DMS153 (cell line): ENCODE measurements around the gene HOXA7.

Experiments used
- DNase-seq: peaks from one replicate; lab custom pipeline; 2025; lab: John Stamatoyannopoulos, UW

HOXA7 gene

GRCh38 chr7:27193335-27194001, 37.0 kb upstream of the HOXA7 start:
- no peak for DNase-seq

DNA sequence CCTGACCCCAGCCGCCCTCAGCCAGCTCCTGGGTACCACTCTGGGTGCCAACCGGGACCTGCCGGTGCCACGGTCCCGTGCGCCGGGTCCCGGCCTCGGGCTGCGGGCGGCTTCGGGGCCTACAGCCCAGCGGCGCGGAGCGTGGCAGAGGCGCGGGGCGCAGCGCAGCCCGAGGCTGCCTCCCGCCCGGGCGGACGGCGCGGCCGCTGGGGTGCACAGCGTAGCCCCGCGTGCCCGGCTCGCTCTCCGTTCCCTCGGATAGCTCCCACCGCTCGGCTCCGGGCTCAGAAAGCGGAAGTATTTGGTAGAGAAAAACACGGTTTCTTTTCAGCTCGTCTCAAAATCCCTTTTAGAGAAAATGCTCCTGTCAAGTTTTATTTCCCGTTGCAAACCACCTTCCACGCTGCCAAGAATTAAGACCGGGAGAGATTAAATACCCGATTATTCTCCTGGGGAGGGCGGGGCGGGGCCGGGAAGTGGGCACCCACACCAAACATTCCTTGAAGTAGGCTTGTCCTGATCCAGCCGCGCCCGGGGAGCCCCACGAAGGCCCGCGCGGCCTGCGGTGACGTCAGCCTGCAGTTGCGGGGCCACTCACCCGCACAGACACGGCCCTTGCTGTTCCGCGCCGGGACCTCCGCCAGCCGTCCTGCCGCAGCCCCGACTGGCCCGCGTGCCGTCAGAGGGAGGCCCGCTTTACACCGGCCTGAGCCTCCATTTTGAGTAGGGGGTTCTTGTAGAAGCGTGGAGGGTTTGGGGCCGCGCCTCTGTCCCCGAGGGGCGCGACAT, 36.3 kb upstream of the HOXA7 start:
- no peak for DNase-seq

DNA sequence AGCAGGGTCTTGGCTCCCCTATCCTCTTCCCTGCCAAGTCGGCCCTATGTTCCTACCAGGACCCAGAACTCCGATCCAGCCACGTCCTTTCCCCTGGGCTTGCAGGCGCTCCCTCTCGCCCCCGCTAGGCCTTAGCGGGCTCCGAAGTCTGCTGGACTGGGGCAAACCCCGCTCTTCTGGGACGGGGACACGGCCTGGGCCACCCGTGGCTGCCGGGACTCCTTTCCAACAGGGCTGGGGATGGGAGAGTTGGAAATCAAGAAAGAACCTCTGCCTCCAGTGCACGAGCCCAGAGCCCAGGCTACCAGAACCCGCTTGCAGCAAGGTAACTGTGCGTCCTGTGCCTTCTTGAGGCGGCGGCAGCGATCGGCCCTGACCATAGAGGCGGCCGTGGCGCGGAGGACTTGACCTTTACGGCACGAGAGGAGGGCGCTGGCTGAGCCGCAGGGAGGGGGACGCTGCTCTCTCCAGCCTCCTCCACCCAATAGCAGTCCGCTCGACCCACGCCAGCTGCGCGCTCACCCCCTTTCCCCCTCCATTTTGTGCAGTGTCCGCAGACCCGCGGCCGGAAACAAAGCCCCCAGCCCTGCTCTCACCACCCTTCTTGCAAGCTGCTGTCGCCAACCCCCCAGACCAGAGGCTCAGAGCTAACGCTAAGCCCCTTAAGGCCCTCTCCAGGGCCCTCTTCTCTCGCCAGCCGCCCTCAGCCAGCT, 35.5 kb upstream of the HOXA7 start:
- no peak for DNase-seq

- DNase-seq = no peak
Observed at GRCh38 chr7:27191161-27191731, 34.8 kb upstream of the HOXA7 start.

GRCh38 chr7:27189997-27190748, 33.7 kb upstream of the HOXA7 start:
- DNase-seq = no peak

DNA sequence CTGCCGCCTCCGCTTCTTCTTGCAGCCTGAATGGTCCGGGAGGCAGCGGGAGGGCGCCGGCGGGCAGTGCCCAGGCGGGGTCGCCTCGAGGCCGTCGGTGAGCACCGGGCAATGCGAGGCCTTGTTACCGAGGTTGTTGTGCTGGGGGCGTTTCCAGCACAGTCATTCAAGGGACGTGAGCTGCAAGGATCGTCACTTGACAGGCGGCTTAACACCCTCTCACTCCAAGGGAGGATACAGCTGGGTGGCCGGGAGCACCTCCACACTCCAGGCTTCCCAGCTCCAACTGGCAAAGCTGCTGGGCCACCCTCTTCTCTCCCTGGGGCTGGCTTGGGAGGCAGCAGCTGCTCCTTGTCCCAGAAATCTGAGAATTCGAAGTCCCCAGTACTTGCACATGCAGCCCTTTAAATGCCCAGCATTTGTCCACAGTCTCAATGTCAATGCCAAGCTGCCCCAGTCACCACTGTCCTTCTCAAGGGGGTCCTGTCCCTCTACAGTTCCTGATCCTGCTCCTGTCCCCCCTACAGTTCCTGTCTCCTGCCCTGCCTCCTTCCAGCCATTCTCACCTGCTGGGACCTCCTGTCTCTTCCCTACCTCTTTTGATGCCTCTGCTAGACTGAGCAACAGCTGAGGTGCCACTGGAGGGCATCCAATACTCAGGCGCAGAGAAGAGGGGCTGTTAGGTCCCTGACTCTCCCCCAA, 33.0 kb upstream of the HOXA7 start:
- DNase-seq = peak; percentile 18

- DNase-seq = no peak
Observed at GRCh38 chr7:27188386-27189294, 32.2 kb upstream of the HOXA7 start.

DNA sequence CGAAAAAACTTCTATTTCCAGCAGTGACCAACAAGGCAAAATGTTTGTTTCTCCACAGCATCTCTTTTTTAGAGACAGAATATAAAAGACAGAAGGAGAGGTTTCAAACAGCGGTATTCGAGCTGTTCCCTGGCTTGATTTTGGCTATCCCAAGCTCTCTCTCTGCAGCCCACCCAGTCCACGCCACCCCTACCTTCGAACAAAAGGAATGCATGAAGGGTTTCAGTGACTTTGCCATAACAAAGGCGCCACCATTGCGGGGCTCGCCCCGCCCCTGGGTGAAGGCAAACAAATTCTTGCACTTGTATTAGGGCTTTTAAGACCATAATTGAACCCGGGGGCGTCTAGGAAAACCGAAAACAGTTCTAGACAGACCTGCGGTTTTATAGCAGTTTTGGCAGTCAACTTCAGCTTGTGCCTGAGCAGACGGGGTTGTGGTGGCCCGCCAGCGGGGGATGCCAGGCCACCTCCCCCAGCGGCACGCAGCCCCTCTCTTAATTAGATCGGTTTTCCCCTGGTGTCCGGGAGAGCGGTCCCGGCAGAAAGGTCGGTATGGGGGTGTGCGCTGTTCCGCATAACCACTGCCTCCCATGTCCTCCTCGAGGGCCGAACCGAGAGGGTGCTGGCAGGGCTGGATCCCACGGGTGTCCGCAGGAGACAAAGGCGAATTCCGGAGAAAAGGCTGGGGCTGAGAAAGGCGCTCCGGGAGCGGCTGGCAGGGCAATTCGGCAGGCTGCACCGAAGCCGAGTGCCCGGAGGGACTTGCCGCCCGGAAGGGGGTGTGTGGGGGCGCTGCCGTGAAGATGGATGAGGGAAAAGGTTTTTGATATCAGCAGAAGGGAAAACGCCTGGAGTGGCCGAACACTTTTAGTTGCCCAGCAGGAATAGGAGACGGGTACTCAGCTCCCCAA, 31.3 kb upstream of the HOXA7 start:
- no peak for DNase-seq

DNA sequence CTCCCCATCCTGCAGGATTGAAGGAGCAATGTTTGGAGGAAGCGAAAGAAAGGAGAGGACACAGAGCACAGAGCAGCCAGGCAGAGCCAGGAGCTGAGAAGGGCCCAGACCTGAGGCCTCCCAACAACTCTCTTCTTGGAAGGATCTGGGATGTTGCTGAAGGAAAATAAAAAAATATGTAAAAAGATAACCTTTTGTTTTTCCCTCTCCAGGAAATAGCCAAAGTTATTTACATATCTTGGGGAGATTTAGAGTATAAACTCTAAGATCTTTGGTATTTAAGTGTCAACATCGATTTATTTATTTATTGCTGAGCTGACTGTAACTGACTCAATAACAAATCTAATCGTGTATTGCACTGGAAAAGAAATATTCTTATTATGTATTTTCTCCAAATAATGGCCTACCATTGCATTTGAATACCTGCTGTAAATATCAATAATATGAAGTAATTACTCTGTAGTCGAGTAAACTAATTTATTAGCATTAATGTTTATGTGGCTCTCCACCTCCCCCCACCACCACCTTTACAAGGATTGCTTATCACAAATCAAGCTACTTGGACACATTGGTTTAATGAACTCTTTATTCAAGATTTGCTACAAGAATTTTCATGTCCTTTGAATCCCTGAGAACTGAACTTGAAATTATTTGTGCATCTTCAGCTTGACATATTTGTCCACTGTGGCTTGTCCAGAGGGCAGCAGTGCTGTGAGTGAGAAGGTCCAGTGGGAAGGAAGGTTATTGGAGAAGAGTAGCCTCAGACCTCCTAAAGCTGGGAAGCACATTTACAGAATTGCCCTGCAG, 30.4 kb upstream of the HOXA7 start:
- DNase-seq = no peak

- no peak for DNase-seq
Observed at GRCh38 chr7:27185854-27186667, 29.6 kb upstream of the HOXA7 start.

DNA sequence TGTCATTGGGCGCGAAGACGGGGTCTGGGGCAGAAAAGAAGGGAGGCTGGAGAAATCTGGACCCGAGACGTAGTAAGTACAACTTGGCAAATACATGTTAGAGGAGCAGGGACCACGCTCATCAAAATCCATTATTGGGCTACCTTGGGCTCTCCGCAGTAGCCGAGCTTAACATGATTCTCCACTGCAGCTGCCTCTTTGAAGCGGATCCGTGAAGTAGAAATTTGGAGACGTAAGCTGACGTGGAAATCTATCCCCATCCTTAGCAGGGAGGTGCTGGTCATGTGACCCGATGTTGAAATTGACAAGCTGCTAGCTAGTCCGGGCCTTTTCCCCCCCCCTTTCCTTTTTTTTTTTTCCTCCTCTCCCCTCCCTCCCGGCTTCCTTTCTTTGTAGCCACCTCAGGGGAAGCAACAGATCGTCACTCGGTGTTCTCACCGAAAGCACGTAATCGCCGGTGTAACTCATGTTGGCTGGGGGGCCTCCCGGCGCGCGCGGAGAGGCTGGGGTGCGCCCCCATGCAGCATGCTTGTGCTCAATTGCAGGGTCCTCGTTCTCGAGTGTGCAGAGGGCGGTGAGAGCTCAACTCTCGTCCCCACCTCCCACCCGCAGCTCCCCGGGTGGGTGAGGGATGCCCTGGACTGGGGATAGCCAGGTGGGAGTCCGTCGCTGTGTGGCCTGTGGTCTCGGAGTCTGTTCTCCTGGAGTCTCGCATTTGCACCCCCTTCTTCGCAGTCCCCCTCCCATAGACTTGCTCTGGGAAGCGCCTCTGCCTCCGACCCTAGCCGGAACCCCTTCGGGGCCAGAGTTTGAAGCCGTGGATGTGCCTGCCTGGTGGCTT, 28.8 kb upstream of the HOXA7 start, which contains the start of gene HOXA11:
Gene HOXA11 (minus strand): TSS at position 220 of the 841 bp plus-strand sequence. CDS start 88 bp downstream, at position 132.
- DNase-seq = peak; percentile 72

- DNase-seq = peak; percentile 26
Observed at GRCh38 chr7:27184337-27185012, 28.0 kb upstream of the HOXA7 start.

DNA sequence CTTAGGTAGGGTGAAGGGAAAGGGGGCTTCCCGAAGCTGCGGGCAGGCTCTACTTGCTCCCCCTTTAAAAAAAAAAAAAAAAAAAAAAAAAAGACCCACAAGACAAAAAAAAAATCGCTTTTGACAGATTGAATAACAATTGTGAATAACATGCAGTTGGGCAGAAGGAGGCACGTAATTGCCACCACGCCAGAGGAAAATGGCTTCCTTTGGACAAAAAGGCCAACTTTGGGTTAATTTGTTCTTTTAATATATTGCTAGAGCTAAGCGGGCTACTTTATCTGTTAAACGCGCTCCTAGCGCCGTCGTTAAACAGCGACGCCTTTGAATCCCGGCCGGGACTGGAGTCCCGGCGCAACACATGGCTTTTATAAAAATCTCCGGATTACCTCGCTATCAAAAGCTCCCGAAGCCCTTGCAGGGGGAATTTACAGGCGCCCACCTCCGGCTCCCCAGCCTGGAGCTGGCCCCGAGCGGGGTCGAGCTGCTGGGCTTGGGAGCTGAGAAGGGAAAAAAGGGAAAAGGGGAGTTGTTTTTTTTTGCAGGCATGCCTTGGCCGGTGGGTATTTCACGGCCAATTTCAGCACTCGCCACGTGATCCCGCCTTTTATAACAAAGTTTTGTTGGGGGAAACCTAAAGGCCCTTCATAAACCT, 27.3 kb upstream of the HOXA7 start:
- no peak for DNase-seq

- no peak for DNase-seq
Observed at GRCh38 chr7:27182861-27183681, 26.6 kb upstream of the HOXA7 start.
